HepG2 (cell line): ENCODE data around the gene PTX4. TPM values are rescaled to one million over a fixed set of nuclear protein-coding genes. Genes with fewer than 3 reads are reported as not detected.

Experiments used
- ATAC-seq: fragments of 200-7000 bp; cut with Tn5 transposase; 3 replicates; pipeline ENCODE4 v1.9.1; 2020; ENCODE audit warnings: mild to moderate bottlenecking, moderate library complexity
- BruUV-seq: library from RNA; stranded (reverse); fragments of 400-500 nt; replicated peaks from 2 replicates; lab custom pipeline; 2021; lab: Mats Ljungman, UMichigan
- CTCF ChIA-PET: fragments of 300-600 bp; formaldehyde crosslinking; extraction: SDS; loops from one replicate; lab custom pipeline; 2021; ENCODE audit warnings: low total read pairs, inconsistent platforms, low intra/inter-chr PET ratio; lab: Yijun Ruan, JAX
- POLR2A ChIA-PET: fragments of 350-600 bp; sonication (Branson Sonifier 250); formaldehyde crosslinking; loops from one replicate; lab custom pipeline; 2020; ENCODE audit warnings: antibody characterized with exemption, inconsistent platforms; lab: Yijun Ruan, JAX
- DNase-seq: peaks from one replicate; pipeline ENCODE4 v3.0.0-alpha.2; 2015; ENCODE audit warnings: low spot score
- FAIRE-seq: peaks from 3 replicates; lab custom pipeline; 2011; peaks lifted over from hg19 to GRCh38; lab: Jason Lieb, UNC
- H2AFZ ChIP-seq: one replicate; pipeline ENCODE4 v1.6.1; 2011; ENCODE audit warnings: low read length, inconsistent platforms
- H3K27ac ChIP-seq: fragments of 300-600 bp; 3 replicates; pipeline ENCODE4 v1.8.0; 2011; ENCODE audit warnings: mixed run types, mild to moderate bottlenecking, mixed read lengths, low read length, inconsistent platforms; ENCODE audit not compliant: insufficient read depth; ENCODE audit errors: extremely low read length
- H3K27me3 ChIP-seq, 2 experiments: fragments of 200-600 bp in 1 of 2; 2 replicates in 1 of 2; 3 replicates in 1 of 2; pipeline versions ENCODE4 v1.6.0 to v1.8.0; 2011; ENCODE audit warnings: low read length in 2 of 2, mild to moderate bottlenecking in 2 of 2, moderate library complexity in 2 of 2, inconsistent platforms in 1 of 2; ENCODE audit not compliant: insufficient read depth in 2 of 2, control insufficient read depth in 1 of 2
- H3K36me3 ChIP-seq, 2 experiments: fragments of 200-600 bp in 1 of 2; replicated peaks in 1 of 2; 2 replicates in 1 of 2; 3 replicates in 1 of 2; pipeline versions ENCODE4 v1.5.1 to v1.8.0; 2011; ENCODE audit warnings: low read length in 2 of 2, inconsistent platforms in 1 of 2; ENCODE audit not compliant: insufficient read depth in 2 of 2, control insufficient read depth in 1 of 2
- H3K4me1 ChIP-seq: 2 replicates; pipeline ENCODE4 v1.5.1; 2012; ENCODE audit warnings: low read length, inconsistent platforms; ENCODE audit not compliant: insufficient read depth
- H3K4me2 ChIP-seq: 2 replicates; pipeline ENCODE4 v1.6.0; 2011; ENCODE audit warnings: low read depth, low read length, inconsistent platforms
- H3K4me3 ChIP-seq, 3 experiments: fragments of 200-600 bp in 1 of 3; sonication (generic), shearing (Covaris generic) in 1 of 3; replicated peaks in 1 of 3; 2 replicates each; pipeline ENCODE4 v1.5.1; 2011 to 2016; ENCODE audit warnings: low read length in 3 of 3, inconsistent platforms in 2 of 3, low read depth in 2 of 3, mild to moderate bottlenecking in 2 of 3, control low read depth in 1 of 3, mixed read lengths in 1 of 3; ENCODE audit not compliant: insufficient read depth in 1 of 3
- H3K79me2 ChIP-seq: one replicate; pipeline ENCODE4 v1.6.1; 2011; ENCODE audit warnings: low read length, inconsistent platforms; ENCODE audit not compliant: insufficient read depth
- H3K9ac ChIP-seq: 2 replicates; pipeline ENCODE4 v1.6.0; 2011; ENCODE audit warnings: mild to moderate bottlenecking, low read depth, low read length, inconsistent platforms; ENCODE audit not compliant: insufficient read depth
- H3K9me3 ChIP-seq: 2 replicates; pipeline ENCODE4 v1.5.1; 2012; ENCODE audit warnings: mild to moderate bottlenecking, low read length
- H4K20me1 ChIP-seq: 2 replicates; pipeline ENCODE4 v1.6.0; 2011; ENCODE audit warnings: inconsistent platforms, mild to moderate bottlenecking, low read length, moderate library complexity; ENCODE audit not compliant: insufficient read depth
- BRD4 ChIP-seq: sonication (generic); formaldehyde crosslinking; IDR thresholded peaks from 2 replicates; pipeline ENCODE4 v1.4.0; 2020; ENCODE audit warnings: missing genetic modification reagents
- CHD4 ChIP-seq: fragments of 200-600 bp; sonication (generic); IDR thresholded peaks from 2 replicates; pipeline ENCODE4 v1.7.0; 2017; ENCODE audit warnings: mild to moderate bottlenecking, low read length, borderline replicate concordance
- ELK4 ChIP-seq: sonication (generic); formaldehyde crosslinking; IDR thresholded peaks from 2 replicates; pipeline ENCODE4 v1.9.0; 2021; ENCODE audit warnings: missing genetic modification reagents, borderline replicate concordance
- ETV6 ChIP-seq: sonication (generic); formaldehyde crosslinking; conservative IDR thresholded peaks from 2 replicates; pipeline ENCODE4 v1.4.0; 2020; ENCODE audit warnings: missing genetic modification reagents
- FIP1L1 ChIP-seq: fragments of 200-400 bp; formaldehyde crosslinking; IDR thresholded peaks from 2 replicates; pipeline ENCODE4 v1.6.1; 2018; ENCODE audit warnings: low read depth, mild to moderate bottlenecking, low read length, moderate library complexity, borderline replicate concordance; ENCODE audit not compliant: insufficient read depth
- FOXO1 ChIP-seq: sonication (generic); formaldehyde crosslinking; IDR thresholded peaks from 2 replicates; pipeline ENCODE4 v1.4.0; 2020; ENCODE audit warnings: missing genetic modification reagents
- HDAC1 ChIP-seq: sonication (generic); formaldehyde crosslinking; IDR thresholded peaks from 2 replicates; pipeline ENCODE4 v1.5.1; 2020; ENCODE audit warnings: mild to moderate bottlenecking, missing genetic modification reagents
- HNF4A ChIP-seq: sonication (generic); formaldehyde crosslinking; IDR thresholded peaks from 2 replicates; pipeline ENCODE4 v1.4.0; 2020; ENCODE audit warnings: missing genetic modification reagents
- MEIS1 ChIP-seq: sonication (generic); formaldehyde crosslinking; IDR thresholded peaks from 2 replicates; pipeline ENCODE4 v1.9.0; 2021; ENCODE audit warnings: mild to moderate bottlenecking, missing genetic modification reagents, moderate library complexity, borderline replicate concordance
- RBAK ChIP-seq: sonication (generic); formaldehyde crosslinking; IDR thresholded peaks from 2 replicates; pipeline ENCODE4 v1.5.1; 2020; ENCODE audit warnings: mild to moderate bottlenecking, missing genetic modification reagents
- SIX1 ChIP-seq: sonication (generic); formaldehyde crosslinking; IDR thresholded peaks from 2 replicates; pipeline ENCODE4 v1.4.0; 2020; ENCODE audit warnings: missing genetic modification reagents, borderline replicate concordance
- SRF ChIP-seq: IDR thresholded peaks from 2 replicates; pipeline ENCODE4 v1.6.1; 2011; ENCODE audit warnings: mild to moderate bottlenecking, low read depth, low read length, moderate library complexity
- TOE1 ChIP-seq: sonication (generic); formaldehyde crosslinking; IDR thresholded peaks from 2 replicates; pipeline ENCODE4 v1.4.0; 2020; ENCODE audit warnings: mild to moderate bottlenecking, missing genetic modification reagents
- ZBTB20 ChIP-seq: sonication (generic); formaldehyde crosslinking; IDR thresholded peaks from 2 replicates; pipeline ENCODE4 v1.8.1; 2023; ENCODE audit warnings: missing genetic modification reagents, low read depth, mild to moderate bottlenecking, borderline replicate concordance
- ZBTB43 ChIP-seq: sonication (generic); formaldehyde crosslinking; conservative IDR thresholded peaks from 2 replicates; pipeline ENCODE4 v1.4.0; 2020; ENCODE audit warnings: missing genetic modification reagents
- ZFAT ChIP-seq: sonication (generic); formaldehyde crosslinking; conservative IDR thresholded peaks from 2 replicates; pipeline ENCODE4 v1.8.1; 2023; ENCODE audit warnings: missing genetic modification reagents, inconsistent platforms
- ZFP36 ChIP-seq: fragments of 150-350 bp; IDR thresholded peaks from 2 replicates; pipeline ENCODE4 v1.6.1; 2018; ENCODE audit warnings: borderline replicate concordance, low read length, low read depth; ENCODE audit not compliant: partially characterized antibody
- ZNF333 ChIP-seq: sonication (generic); formaldehyde crosslinking; IDR thresholded peaks from 2 replicates; pipeline ENCODE4 v1.4.0; 2020; ENCODE audit warnings: mild to moderate bottlenecking, missing genetic modification reagents, borderline replicate concordance
- ZNF546 ChIP-seq: sonication (generic); formaldehyde crosslinking; conservative IDR thresholded peaks from 2 replicates; pipeline ENCODE4 v1.8.1; 2023; ENCODE audit warnings: mild to moderate bottlenecking, missing genetic modification reagents
- WGBS: methylation state at CpG from one replicate; pipeline ENCODE4 v1.1.6; 2017; ENCODE audit warnings: low lambda C conversion rate; 5-methylcytosine and 5-hydroxymethylcytosine counted together
- in situ Hi-C: cut with HindIII; loops from 2 replicates; pipeline ENCODE4 v1.10.0; 2017; ENCODE audit warnings: low pct_unique_long_range_greater_than_20kb; ENCODE audit not compliant: extremely low pct_ligation_motif_present
- intact Hi-C: fragments of 100-400 bp; cut with micrococcal nuclease; formaldehyde crosslinking; loops from one replicate; pipeline ENCODE4 v1.10.0; 2022; ENCODE audit not compliant: unreplicated experiment
- polyA plus RNA-seq, 8 experiments: library from polyadenylated mRNA; depleted of rRNA in 3 of 8; stranded (reverse) in 7 of 8; unstranded in 1 of 8; fragments of >200 nt; fragmentation: Illumina TruSeq in 4 of 8; extraction: Trizol in 4 of 8; gene quantifications; 2 replicates each; pipeline versions ENCODE4 v1.2.1 to v1.2.3, GENCODE V29; 2011 to 2016; ENCODE audit warnings: low read depth in 4 of 8, missing spikeins in 1 of 8, mixed read lengths in 1 of 8; ENCODE audit not compliant: insufficient read depth in 1 of 8
- total RNA-seq, 5 experiments: library from RNA; depleted of rRNA; stranded (reverse); fragments of >200 nt; fragmentation: Illumina TruSeq; extraction: Trizol; gene quantifications; 2 replicates each; pipeline ENCODE4 v1.2.3, GENCODE V29; 2016; ENCODE audit warnings: low read depth in 1 of 5

The PTX4 gene
- total and polyA plus RNA-seq, 2 of the 13 experiments (the other 11 are each of a cell fraction or from before 2014, with no cell fraction given), result 0.04 TPM; not detected in 1

- WGBS, result 96% methylated on average over 24 of the region's 24 CpGs
- no peaks in the 10 kb centered on the region for H3K27me3 ChIP-seq
- CTCF ChIA-PET, result no interaction called here
- peaks cover 3 to 4% of the 10 kb centered on the region in 2 experiments; a peak in 1 of 5 replicates for H3K36me3 ChIP-seq
- peaks cover 21% of the 10 kb centered on the region for H3K79me2 ChIP-seq
- H3K4me1 ChIP-seq, result peaks cover 10% of the 10 kb centered on the region; the same call in 1 of the 2 replicates
- intact Hi-C loops (no loop called here), in situ Hi-C loops (no loop called here)
- no peak for ATAC-seq
- H3K4me2 ChIP-seq, result no peak overlapping the region
- H3K4me3 ChIP-seq, result no peak overlapping the region
- H3K9ac ChIP-seq, result no peak overlapping the region
- H3K9me3 ChIP-seq, result no peaks in the 10 kb centered on the region
- H2AFZ ChIP-seq, result no peak overlapping the region
- no TSS peak for BruUV-seq
- H4K20me1 ChIP-seq, result no peaks in the 10 kb centered on the region
- no peak for DNase-seq
- H3K27ac ChIP-seq, result no peak overlapping the region
- no peak for FAIRE-seq
- POLR2A ChIA-PET, result no interaction called here
- TF ChIP-seq HDAC1 (no peak), ELK4 (CRISPR knock-in tag) (no peak), ZNF333 (no peak), SIX1 (CRISPR knock-in tag) (no peak), ZBTB20 (CRISPR knock-in tag) (no peak), BRD4 (CRISPR knock-in tag) (no peak), HNF4A (CRISPR knock-in tag) (no peak)
- TF ChIP-seq, all 625 proteins: peak for 0
Observed at GRCh38 chr16:1466054-1466453, 22.7 kb downstream of the PTX4 start.

DNA sequence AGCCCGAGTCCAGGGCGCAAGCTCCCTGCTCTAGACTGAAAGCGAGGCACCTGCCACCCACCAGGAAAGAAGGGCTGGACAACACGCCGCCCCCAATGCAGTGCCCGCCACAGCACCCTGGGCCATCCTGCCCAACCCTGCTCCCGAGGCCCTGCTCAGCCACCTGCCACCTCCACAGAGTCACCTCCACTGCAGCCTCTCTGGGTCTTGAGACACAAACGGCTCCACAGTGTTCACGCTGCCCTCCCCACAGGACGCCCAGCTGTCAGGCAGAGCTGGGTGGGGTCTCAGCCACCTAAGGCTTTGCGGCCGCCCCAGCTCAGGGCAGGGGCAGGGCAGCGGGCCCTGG lies 23.2 kb downstream of the PTX4 start:
- Histone ChIP-seq H3K4me2 (no peak overlapping the region), H3K27ac (no peak overlapping the region), H3K36me3 (peaks cover 6 to 7% of the 10 kb centered on the region in 2 experiments; a peak in 2 of 5 replicates), H2AFZ (no peak overlapping the region), H3K4me3 (no peak overlapping the region), H3K9me3 (no peaks in the 10 kb centered on the region), H3K79me2 (peaks cover 15% of the 10 kb centered on the region), H3K9ac (no peak overlapping the region), H3K27me3 (no peaks in the 10 kb centered on the region), H3K4me1 (0 out of 2 replicates have a peak, but pooled peaks cover 5% of the 10 kb centered on the region), H4K20me1 (no peaks in the 10 kb centered on the region)
- no peak; the same call in 2 of the 3 replicates for ATAC-seq
- in situ Hi-C loops, result no loop called here
- POLR2A ChIA-PET, result no interaction called here
- BruUV-seq, result no TSS peak
- FAIRE-seq, result no peak
- CTCF ChIA-PET, result no interaction called here
- WGBS, result 91% methylated on average over 13 of the region's 13 CpGs
- no peak for DNase-seq
- intact Hi-C loops, result no loop called here
- TF ChIP-seq ZFP36 (no peak), FIP1L1 (no peak), SRF (no peak), MEIS1 (CRISPR knock-in tag) (no peak), FOXO1 (no peak), ZBTB43 (CRISPR knock-in tag) (no peak), CHD4 (no peak), TOE1 (no peak), ZFAT (CRISPR knock-in tag) (no peak), ETV6 (no peak), ZNF546 (CRISPR knock-in tag) (no peak), RBAK (CRISPR knock-in tag) (no peak)
